GM12878 (cell line): ENCODE data around the gene PIGZ. TPM values are rescaled to one million over a fixed set of nuclear protein-coding genes. Genes with fewer than 3 reads are reported as not detected.

Experiments used
- BHLHE40 ChIP-seq, 2 experiments: fragments of 450-650 bp in 1 of 2; IDR thresholded peaks; 2 replicates each; pipeline ENCODE4 v1.6.1; 2011 to 2017; ENCODE audit warnings: low read depth in 2 of 2, borderline replicate concordance in 1 of 2, improper control_type of control experiment in 1 of 2, low read length in 1 of 2, mild to moderate bottlenecking in 1 of 2
- CEBPB ChIP-seq, 2 experiments: fragments of 150-350 bp in 1 of 2; IDR thresholded peaks; 2 replicates each; pipeline ENCODE4 v1.6.1; 2012 to 2014; ENCODE audit warnings: low read depth in 2 of 2, low read length in 2 of 2, borderline replicate concordance in 1 of 2, inconsistent platforms in 1 of 2
- CREM ChIP-seq: IDR thresholded peaks from 2 replicates; pipeline ENCODE4 v1.6.1; 2014; ENCODE audit warnings: antibody characterized with exemption, low read depth
- IRF4 ChIP-seq: IDR thresholded peaks from 2 replicates; pipeline ENCODE4 v1.6.1; 2011; ENCODE audit warnings: low read depth, low read length
- PKNOX1 ChIP-seq: fragments of 450-650 bp; IDR thresholded peaks from 2 replicates; pipeline ENCODE4 v1.6.1; 2016; ENCODE audit warnings: mild to moderate bottlenecking
- SMAD5 ChIP-seq: IDR thresholded peaks from 2 replicates; pipeline ENCODE4 v1.6.1; 2016; ENCODE audit warnings: antibody characterized with exemption, low read depth
- SREBF2 ChIP-seq: IDR thresholded peaks from 2 replicates; pipeline ENCODE4 v1.6.1; 2012; ENCODE audit warnings: mild to moderate bottlenecking, low read length
- TCF12 ChIP-seq: IDR thresholded peaks from 2 replicates; pipeline ENCODE4 v1.6.1; 2011; ENCODE audit warnings: low read depth, mild to moderate bottlenecking, low read length
- ZBTB4 ChIP-seq: fragments of 450-650 bp; formaldehyde crosslinking; IDR thresholded peaks from 2 replicates; pipeline ENCODE4 v1.4.0; 2022; ENCODE audit warnings: mild to moderate bottlenecking, moderate library complexity
- ZNF217 ChIP-seq: fragments of 450-650 bp; IDR thresholded peaks from 2 replicates; pipeline ENCODE4 v1.6.1; 2017; ENCODE audit warnings: antibody characterized with exemption, mild to moderate bottlenecking
- ZNF592 ChIP-seq: fragments of 450-650 bp; IDR thresholded peaks from 2 replicates; pipeline ENCODE4 v1.6.1; 2017; ENCODE audit warnings: mild to moderate bottlenecking, moderate library complexity
- ZNF687 ChIP-seq: fragments of 450-650 bp; IDR thresholded peaks from 2 replicates; pipeline ENCODE4 v1.6.1; 2017; ENCODE audit warnings: mild to moderate bottlenecking, moderate library complexity
- polyA plus RNA-seq, 11 experiments: library from polyadenylated mRNA; depleted of rRNA in 4 of 11; unstranded in 6 of 11; stranded (reverse) in 5 of 11; fragments of >200 nt; fragmentation: Nextera tagmentation in 4 of 11; fragmentation: Illumina TruSeq in 1 of 11; extraction: Ambion mirVana in 4 of 11; extraction: Trizol in 1 of 11; gene quantifications; 1 replicate in 1 of 11; 2 replicates in 10 of 11; pipeline versions ENCODE4 v1.2.1 to v1.2.3, GENCODE V29; 2011 to 2016; ENCODE audit warnings: inconsistent platforms in 2 of 11, missing spikeins in 2 of 11, low read depth in 1 of 11
- total RNA-seq, 4 experiments: library from RNA; depleted of rRNA in 3 of 4; stranded (reverse); fragments of >200 nt in 3 of 4; fragmentation: Illumina TruSeq in 1 of 4; extraction: Trizol in 1 of 4; gene quantifications; 2 replicates each; pipeline versions ENCODE4 v1.2.1 to v1.2.3, GENCODE V29; 2013 to 2021

PIGZ gene
- total and polyA plus RNA-seq, 10 of the 15 experiments (the other 5 are each of a cell fraction or from before 2014, with no cell fraction given), result 0.06 to 1.2 (median 0.64) TPM

GRCh38 chr3:196931828-196932587 is 36.6 kb downstream of the PIGZ start (continued):
- TF ChIP-seq ZNF592 (no peak), CEBPB (IDR thresholded peaks at IDR 0.05; ENCODE audit: borderline replicate concordance in 1 of 2, low read depth in 2 of 2, low read length in 2 of 2) (no peak), CREM (no peak), BHLHE40 (IDR thresholded peaks at IDR 0.05; ENCODE audit: borderline replicate concordance in 1 of 2, low read depth in 2 of 2, low read length in 1 of 2) (peak; percentile 15 to 33; a peak in 1 of 4 replicates), IRF4 (no peak), PKNOX1 (0 out of 2 replicates have a peak, but pooled peaks have one; percentile 15), ZNF687 (peak; percentile 56), ZBTB4 (no peak), SMAD5 (no peak), TCF12 (peak; percentile 22; the same call in 1 of the 2 replicates), ZNF217 (no peak), SREBF2 (no peak)
- TF ChIP-seq, all 136 proteins: peak for 6
